Mammary epithelial cell (primary cell): ENCODE data around the gene CLEC7A.

ENCODE experiments used
- CTCF ChIP-seq, 2 donors: IDR thresholded peaks in 1 of 2; conservative IDR thresholded peaks in 1 of 2; 2 replicates each; pipeline ENCODE4 v1.5.1; 2011 to 2012; ENCODE audit warnings: inconsistent platforms in 2 of 2, low read length in 2 of 2, mild to moderate bottlenecking in 2 of 2, control low read depth in 1 of 2, low read depth in 1 of 2; ENCODE audit not compliant: insufficient read depth in 1 of 2; ENCODE audit errors: extremely low read depth in 1 of 2
- EZH2 ChIP-seq: IDR thresholded peaks from 2 replicates; pipeline ENCODE4 v1.6.1; 2012; ENCODE audit warnings: low read length, inconsistent platforms, borderline replicate concordance

GRCh38 chr12:10159280-10159679, 29.3 kb upstream of the CLEC7A start:
- TF ChIP-seq CTCF (conservative IDR thresholded peaks at IDR 0.05 in 1 of 2, IDR thresholded peaks at IDR 0.05 in 1 of 2; ENCODE audit: extremely low read depth in 1 of 2, insufficient read depth in 1 of 2, low read depth in 1 of 2, low read length in 2 of 2): no peak
- TF ChIP-seq EZH2: no peak
